GM10266 (cell line): Measurements from ENCODE around the gene USF2.

Source experiments
- DNase-seq: peaks from one replicate; pipeline ENCODE4 v3.0.0; 2012; ENCODE audit errors: extremely low spot score
- CTCF ChIP-seq: IDR thresholded peaks from 2 replicates; pipeline ENCODE4 v1.5.1; 2012; ENCODE audit warnings: mild to moderate bottlenecking, low read depth; ENCODE audit not compliant: control insufficient read depth, insufficient read depth; ENCODE audit errors: missing control alignments

Gene USF2

GRCh38 chr19:35247526-35248309, 21.0 kb upstream of the USF2 start:
- DNase-seq = peak; percentile 85
- peak; percentile 46 for TF ChIP-seq CTCF

- peak; percentile 94 for DNase-seq
Observed at GRCh38 chr19:35248310-35249145, 20.2 kb upstream of the USF2 start, which contains the start of gene LSR. Gene LSR, plus strand, starts transcription at chr19:35249002. Its CDS starts 21 bp downstream, at chr19:35249023.

GRCh38 chr19:35249146-35249847, 19.5 kb upstream of the USF2 start:
- no peak for TF ChIP-seq CTCF
- peak; percentile 49 for DNase-seq

More at GRCh38 chr19:35248310-35249145, 20.2 kb upstream of the USF2 start, which contains the start of gene LSR:
- peak; percentile 5 for TF ChIP-seq CTCF

GRCh38 chr19:35249848-35250711, 18.7 kb upstream of the USF2 start:
- DNase-seq = no peak
- no peak for TF ChIP-seq CTCF

- DNase-seq = no peak
- no peak for TF ChIP-seq CTCF
Observed at GRCh38 chr19:35251456-35251855, 17.3 kb upstream of the USF2 start.
